ENCODE measurements around the gene SERGEF. TPM values are rescaled to one million over a fixed set of nuclear protein-coding genes. Genes with fewer than 3 reads are reported as not detected.

SERGEF gene
- polyA plus RNA-seq, 1 donor = 11.9 TPM

DNA sequence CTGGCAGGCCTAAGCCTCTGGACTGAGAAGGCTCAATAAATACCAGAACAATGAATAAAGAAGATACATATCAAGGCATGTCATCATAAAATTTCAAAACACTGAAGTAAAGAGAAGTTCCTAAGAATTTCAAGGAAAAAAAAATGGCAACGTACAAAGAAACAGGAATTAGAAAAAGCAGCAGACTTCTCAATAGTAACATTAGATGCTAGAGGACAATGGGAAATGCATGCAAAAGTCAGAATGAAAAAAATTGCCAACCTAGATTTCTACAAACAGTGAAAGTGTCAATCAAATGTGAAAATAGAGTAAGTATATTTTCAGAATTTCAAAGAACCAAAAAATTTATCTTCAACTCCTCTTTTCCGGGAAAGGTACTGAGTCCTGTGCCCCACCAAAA lies 153.3 kb downstream of the SERGEF start:
- DNase-seq = no peak

DNA sequence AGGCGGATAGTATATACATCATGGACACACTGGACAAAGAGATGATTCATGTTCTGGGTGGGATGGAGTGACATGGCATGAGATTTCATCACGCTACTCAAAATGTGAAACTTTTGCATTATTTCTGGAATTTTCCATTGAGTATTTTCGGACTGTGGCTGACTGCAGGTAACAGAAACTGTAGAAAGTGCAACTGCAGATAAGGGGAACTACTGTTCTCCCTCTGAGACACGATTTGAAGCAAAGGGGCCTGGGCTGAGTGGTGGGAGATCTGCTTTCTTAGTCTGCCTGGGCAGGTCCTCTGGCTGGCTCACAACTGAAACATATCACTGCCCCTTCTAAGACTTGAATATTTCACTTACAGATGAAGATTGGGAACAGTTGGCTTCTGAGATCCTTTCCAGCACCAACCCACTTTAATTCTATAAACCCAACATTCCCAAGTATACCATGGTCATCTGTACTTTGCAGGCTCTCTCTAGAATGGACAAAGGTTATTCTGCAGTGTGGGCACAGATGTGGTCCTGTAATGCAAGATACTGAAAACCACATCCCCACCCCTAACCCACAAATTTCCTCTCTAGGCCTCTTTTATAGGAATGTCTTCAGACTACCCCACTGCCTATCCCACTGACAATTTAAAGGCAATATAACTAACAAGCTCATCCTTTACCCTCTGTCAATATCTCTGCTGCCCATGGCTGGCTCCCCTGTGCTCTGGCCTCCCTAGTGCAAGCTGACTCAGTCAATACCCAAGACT lies 157.1 kb downstream of the SERGEF start:
- DNase-seq = no peak

DNA sequence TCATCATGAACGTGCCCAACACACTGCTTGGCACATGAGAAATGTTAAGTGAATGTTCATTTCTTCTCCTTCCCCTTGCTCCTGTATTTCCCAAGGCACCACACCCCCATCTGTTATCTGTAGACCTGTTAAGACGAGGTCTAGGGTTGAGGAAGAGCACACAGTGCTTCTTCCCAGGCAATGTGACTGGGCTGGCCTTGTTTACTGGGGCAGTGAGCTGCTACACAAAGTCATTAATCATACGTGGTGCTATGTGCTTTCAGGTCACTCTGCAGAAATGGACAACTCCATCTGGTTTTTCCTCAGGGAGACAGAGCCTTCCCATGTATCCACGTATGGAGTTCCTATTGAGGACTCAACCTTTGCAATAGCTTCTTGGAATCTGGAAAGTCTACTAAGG lies 159.6 kb downstream of the SERGEF start:
- no peak for DNase-seq

DNA sequence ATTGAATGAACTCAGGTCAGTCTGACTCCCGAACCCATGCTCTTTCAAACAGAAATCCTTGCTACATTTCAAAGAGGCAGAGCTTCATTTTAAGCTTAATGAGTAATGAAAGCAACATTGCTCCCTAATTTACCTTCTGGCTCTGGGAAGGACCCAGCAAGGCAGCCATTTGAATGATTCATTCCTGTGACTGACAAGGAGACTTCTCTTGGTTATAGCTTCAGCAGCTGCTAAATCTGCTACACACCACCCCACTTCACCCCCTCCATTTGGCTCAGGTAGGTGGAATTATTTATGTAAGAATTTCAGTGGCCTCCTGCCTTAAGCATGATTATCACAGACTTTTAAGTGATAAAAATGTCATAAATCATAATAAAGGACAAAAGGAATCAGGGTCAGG lies 160.6 kb downstream of the SERGEF start:
- no peak for DNase-seq

DNA sequence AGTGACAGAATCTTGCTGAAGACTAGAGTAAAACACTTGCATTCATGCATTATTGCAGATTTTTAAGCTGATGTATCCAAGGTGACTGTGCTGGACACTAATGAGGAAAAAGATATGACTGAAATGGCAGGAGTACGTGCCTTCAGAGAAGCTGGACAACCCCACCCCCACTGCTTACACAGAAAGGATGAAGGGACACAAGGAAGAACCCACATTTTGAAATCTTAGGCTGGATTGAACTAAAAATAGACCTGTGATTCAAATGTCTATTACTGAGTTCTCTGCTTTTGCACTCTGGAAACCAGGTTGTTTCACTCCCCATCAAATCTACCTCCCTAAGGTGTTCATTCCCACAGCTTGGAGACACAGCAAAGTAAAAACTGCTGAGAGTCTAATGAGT lies 161.2 kb downstream of the SERGEF start:
- DNase-seq = no peak

DNA sequence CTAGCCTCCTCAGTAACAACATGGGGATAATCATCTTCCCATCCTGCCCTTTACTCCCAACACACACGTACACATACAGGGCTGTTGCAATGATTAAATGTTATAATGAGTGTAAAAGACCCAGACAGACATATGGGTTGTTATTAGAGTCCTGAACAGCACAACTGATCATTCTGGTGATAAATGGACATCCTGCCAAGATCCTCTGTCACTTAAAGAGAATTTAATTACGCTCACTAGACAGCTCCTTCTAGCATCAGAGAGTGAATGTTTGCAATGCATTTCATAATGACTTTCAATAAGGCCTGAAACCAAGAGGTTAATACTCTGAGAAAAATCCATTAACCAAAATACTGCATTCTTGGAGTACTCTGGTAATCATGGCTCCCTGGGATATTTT lies 162.5 kb downstream of the SERGEF start:
- DNase-seq = no peak

DNA sequence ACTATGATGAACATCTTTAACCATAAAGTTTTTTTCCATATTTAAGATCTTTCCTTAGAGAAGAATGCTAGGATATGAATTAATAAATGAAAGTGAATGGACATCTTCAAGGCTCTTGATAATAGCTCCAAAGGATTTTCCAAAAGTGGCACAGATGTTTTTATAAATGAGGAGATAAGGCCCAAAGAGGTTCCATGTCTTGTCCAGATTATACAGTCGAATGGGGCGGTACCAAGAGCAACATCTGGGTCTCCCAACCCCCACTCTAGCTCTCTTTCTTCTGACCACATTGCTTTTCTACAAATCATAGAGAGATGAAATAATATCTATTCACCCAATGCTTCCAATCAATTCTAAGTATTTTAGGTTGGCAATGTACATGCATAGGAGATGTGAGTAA lies 164.1 kb downstream of the SERGEF start:
- no peak for DNase-seq

DNA sequence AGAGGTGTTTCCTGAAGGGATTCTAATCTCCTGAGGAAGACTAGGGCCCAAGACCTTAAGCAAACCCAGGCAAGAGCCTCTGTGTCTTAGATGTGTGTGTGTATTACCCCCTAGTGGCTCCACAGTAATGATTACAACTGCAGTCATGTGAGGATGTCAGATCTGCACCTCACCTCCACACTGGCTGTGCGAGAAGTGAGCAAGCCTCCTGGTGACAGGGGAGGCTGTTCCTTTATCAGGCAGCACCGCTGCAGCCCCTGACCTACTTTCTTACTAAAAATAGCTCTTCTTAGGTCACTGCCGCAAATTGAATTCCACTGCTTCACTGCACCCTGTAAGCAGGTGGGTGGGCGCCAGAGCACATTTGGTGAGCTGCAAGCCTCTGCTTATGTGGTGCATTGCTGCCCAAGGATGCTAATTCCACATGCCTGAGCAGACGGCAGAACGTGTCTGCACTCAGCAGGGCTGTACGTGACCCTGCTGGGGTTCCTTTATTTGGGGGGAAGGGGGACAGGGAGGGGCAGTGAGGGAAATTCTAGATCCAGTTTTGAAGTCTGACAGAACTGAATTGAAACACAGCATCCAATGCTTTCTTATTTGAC lies 165.9 kb downstream of the SERGEF start:
- DNase-seq = no peak

DNA sequence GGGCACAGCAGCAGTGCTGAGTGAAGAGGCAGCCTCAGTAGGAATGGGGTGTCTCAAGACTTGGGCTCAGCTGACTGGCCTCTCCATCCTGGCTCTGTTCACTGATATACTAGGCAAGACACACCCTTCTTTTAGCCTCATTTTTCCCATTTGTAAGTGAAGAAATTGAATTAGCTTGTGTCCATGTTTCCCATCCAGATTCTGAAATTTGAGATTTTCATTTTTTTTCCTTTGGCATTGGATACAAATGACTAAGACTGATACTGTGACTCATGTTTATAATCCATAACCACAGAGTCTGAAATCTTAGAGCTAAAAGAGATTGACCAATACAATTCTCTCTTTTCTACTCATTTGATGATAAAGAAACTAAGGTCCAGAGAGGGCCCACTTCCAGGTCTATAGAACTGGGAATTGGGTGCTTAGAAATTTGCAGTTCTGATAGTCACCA lies 167.4 kb downstream of the SERGEF start:
- DNase-seq = peak; percentile 10

DNA sequence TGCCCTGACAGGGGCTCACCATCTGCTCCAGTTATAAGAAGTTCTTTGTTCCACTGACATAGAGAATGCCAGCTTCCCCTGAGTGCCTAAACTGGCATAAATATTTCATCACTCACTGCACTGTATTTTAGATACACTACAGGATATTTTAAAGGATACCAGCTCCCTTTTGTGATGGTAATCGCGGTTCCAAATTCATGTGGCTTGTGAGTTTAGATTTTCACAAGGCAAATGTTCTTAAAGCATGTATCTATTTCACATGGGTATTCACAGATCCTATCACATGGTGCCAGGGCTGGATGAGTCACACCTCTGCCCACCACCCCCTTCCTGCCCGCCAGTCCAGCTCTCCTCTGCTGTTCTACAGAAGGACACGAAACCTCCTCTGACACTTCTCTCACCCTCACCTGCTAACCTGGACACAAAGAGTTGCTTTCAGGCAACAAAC lies 172.7 kb downstream of the SERGEF start:
- DNase-seq = no peak

DNA sequence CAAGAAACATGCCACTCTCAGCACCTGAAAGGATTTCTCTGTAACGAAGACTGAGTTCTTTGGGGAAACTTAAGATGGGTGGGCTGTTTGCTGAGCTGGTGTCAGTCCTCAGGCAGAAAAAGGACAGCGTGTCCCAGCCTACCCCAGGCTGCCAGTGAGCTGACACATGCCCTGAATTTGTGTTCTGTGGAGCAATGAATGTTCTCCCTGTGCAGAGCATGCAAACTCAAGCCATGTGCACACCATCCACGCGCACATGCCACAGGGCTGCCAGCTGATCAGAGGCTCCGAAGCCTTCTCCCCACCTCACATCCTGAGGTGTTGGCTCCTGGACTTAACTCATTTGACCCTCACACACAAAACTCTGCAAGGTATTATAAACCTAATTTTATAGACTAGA lies 173.4 kb downstream of the SERGEF start:
- DNase-seq = no peak

DNA sequence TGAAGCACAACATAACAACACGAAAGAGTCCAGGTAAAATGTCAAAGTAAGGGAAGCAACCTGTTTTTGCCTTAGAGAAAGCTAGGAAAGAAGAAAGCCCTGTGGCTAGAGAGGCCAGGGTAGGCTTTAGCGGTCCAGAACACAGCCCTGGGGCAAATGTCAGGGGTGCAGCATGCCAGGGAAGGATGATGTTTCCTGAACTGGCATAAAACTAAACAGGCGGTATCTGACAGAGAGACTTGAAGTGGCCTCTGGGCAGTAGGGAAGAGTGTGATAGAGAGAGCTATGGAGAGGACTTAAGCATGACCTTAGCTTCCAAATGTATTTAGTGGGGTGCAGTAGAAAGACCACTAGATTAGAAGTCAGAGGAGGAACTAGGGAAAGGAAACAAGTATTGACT lies 174.7 kb downstream of the SERGEF start:
- no peak for DNase-seq

DNA sequence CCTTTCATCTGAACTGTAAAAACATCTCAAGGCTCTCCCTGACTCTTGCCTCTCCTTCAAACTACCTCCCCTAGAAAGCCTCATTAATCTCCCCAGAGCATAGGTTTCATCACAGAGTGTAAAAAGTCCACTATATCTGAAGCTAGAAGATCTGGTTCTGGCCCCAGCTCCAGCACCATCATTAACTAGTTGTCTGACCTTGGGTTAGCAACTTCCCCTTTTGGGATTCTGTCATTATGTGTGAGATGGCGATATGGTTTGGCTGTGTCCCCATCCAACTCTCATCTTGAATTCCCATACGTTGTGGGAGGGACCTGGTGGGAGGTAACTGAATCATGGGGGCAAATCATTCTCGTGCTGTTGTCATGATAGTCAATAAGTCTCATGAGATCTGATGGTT lies 181.0 kb downstream of the SERGEF start:
- no peak for DNase-seq

DNA sequence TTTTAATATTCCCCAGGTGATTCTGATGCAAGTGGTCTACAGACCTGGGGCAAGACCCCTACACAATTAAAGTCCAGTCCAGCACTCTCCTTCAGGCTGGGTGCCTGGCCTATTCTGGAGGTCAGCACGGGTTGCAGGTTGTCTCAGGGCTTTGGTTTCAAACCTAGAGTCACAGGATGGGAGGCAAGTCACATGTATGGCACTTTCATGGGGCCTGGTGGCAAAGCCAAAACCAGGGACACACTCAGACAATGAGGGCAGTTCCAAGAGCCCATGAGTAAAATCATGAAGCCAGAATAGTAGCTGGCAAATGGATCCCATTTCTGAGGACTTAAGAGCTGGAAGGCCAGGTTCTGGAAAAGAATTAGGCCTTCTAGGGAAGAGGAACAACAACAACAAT lies 181.6 kb downstream of the SERGEF start:
- DNase-seq = no peak

DNA sequence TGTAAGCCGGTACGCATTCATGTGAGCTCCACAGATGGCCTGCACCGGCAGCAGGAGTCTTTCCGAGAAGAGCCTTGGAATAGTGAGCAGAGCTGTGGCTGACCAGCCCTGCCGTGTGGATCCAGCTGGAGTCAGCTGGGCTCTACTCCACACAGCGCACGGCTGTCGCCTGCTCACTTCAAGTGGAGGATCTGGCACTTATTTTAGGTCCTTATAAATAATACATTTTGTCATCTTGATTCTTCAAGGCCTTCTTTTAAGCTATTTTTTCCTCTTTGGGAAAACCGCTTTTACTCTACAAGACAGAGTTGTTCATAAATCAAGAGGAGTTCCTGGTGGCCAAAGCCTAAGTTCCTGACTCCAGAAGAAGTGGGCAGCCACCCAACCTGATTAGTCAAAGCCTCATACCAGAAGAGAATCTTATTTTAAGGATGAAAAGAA lies 184.5 kb downstream of the SERGEF start:
- peak; percentile 82 for DNase-seq

DNA sequence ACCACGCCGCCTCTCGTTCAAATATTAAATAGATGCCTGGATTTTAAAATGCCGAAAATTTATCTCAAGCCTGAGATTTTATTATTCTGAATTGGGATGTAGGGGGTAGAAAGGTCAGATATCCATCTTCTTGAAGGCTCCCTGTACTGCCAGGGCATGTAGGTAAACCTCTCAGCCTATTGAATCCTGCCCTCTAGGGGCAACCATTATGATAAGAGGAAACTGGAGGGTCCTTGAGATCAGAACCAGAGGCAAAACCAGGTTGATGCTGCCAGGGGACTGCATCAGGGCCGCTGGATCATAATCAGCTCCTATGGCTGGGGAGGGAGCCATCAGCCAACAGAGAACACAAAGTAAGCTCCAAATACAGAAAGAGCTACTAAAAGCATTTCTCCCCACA lies 185.8 kb downstream of the SERGEF start:
- no peak for DNase-seq

DNA sequence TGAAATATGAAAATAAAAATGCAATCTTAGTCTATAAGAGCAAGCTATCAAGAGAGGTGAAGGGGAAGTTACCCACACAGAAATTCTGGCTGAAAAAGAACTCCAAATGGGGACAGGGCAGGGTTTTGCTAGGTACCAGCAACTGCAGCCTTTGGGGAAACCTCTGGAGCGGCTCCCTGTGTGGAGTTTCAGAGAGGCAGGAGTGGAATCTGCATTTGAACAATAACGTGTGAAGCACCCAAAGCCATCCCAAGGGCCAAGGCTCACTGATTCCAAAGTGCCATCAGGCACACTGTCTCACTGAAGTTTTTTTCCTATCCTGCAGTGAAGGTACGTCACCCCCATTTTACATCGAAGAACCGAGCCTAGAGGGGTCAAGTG lies 190.5 kb downstream of the SERGEF start:
- no peak for DNase-seq

DNA sequence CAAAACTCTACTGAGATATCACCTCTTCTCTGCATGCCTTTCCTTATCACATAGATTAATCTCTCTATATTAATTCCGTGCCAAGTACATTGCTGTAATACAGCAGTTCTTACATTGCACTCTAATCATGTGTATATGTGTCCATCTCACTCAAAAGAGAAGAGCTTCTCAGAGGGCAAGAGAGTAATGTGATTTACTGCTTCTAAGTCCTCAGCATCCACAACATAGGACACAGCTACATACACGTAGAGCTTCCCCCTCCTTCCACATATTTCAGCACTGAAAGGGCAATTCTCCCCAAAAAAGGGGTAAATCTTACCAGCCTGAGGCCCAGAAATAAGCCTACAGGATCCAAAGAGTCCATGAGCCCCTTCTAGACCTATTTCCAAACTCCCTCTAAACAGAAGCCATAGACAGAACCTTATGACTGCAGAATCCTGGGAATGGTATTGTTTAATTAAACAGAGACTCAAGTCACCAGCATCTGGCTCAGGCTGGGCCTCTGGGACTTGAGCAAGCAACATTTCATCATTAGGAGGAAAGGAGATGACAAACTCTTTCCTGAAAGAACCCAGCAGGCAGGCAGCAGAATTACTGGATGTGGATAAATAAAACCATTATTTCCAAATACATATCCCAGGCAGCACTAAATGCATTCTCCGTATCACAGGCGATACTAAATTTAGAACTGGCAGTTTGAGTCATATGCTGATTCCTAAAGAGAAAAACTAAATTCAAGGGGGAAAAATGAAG lies 191.0 kb downstream of the SERGEF start:
- peak; percentile 35 for DNase-seq

DNA sequence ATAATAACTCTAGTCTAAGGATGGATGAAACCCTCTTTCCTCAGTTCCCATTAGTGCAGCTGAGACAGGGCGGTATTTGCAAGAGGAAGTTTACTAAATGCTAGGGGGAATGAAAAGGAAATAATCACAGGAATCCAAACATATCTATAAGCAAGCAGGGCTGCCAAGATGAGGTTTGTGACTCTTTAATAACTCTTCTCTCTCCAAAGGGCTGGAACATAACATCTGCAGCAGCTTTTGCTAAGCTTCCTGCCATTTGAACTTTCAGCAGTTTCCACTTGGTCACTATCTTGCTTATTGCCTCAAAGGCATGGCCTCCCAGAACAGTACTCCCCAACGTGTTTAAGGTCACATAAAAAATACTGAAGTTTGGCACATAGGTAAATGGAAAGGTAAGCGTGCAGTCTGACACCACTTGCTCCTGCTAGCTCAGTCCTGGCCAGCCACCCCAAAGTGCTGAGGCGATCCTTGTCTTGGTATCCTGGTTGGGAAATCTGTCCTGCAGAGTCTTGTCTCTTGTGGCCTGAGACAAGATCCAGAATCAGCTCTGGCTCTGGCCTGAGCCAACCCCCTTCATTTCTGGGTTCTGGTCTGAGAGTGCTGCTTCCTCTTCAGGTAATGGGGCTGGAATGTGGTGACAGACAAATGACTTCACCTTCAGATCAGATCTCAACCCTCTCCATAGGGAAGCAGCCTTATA lies 196.5 kb downstream of the SERGEF start:
- DNase-seq = peak; percentile 48

DNA sequence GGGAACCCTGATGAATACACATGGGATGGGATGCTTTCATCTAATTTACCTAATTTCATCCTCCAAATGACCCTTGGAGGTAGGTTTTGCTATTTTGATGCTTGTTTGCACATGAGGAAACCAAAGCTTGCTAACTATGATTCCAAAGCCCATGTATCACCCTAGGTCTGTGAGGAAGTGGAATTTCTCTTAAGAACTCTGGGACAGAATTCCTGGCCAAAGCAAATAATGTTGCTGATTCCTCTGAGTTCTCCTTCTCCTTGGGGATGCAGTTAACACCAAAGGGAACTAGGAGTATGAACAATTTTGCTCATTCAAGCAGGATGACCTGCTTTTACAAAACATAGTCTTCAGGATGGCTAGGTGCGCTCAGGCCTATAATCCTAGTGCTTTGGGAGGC lies 198.3 kb downstream of the SERGEF start:
- no peak for DNase-seq

DNA sequence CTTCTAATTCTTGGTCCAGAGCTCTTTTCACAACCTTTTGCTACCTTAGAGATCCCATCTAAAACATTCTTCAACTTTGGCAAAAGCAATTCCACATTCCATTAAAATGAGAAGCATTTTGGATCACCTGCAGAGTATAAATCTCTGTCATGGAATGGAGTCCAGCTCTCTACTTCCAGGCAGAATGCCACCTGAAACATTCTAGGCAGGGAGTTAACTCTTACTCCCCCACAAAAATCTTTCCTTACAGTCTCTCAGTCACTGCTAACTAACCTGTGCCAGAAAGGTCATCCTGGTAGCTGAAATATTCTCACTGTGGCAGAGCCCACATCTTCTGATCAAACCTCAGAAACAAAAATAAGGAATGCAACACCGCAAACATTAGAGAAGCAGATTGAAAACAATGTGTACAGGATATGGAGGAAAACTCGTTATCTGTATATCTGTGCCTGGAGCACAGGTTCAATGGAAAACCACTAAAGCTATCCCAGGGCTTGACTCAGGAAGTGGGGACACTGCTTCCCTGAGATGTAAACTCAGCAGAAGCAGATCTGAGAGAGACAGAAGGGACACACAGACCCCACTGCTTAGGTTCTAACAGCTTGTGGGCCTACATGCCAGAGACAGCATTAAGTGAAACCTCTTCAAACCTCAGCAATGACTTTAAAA lies 199.3 kb downstream of the SERGEF start:
- no peak for DNase-seq

DNA sequence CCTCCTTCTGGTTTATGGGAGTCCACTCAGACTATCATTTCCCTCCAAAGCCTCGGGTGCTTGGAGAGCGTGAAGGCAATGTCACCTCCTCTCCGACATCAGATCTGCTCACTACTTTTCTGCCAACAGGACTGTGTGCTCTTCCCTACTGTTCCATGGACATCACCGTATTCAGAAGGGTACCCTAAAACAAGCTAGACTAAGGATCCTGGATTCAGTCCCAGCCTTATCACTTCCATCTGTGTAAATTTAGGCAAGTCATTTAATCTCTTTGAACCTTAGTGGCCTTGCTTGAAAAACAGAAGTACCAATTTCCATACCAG lies 200.0 kb downstream of the SERGEF start:
- no peak for DNase-seq

Measured in hindlimb muscle (tissue), 1 donor.